ENCODE results near the gene EPX.

DNA sequence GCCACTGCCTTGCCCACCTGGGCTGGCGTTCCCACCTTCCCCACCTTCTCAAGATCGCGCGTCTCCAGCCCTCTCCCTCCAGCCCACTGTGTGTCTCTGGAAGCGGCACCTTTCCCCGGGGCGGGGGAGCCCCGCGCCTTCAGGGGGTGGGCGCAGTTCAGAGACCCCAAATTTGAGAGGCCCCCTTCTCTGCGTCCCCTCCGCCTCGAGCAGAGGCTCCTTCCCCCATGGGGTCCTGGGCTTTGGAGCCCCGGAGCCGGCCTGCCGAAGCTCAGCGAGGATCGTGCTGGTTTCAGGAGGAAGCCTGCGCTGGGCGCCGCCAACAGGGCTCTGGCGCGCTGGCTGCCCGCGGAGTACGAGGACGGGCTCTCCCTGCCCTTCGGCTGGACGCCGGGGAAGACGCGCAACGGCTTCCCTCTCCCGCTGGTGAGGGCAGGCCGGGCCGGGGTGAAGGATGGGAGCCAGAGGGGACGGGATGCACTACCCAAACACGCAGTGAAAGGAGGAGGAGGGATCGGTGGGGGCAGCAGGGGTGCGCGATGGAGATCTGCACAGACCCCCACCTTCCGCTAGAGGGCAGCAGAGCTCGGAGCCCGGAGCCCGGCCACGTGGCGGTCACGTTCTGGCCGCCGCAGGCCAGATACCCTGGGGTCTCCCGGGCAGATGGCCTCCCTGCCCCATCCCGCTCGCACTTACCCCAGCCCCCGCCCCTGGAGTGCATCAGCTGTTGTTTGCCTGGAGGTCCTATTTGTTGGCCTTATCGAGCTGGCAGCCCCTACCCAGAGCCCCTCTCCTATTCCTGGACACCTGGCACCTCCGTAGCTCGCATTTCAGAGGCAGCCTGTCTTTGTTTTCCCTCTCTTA is 57.0 kb downstream of the EPX start:
- TF ChIP-seq CTCF (IDR thresholded peaks at IDR 0.05 in 2 of 3, conservative IDR thresholded peaks at IDR 0.05 in 1 of 3; ENCODE audit: borderline replicate concordance in 1 of 3, insufficient read depth in 1 of 3, low read depth in 2 of 3, low read length in 2 of 3) (peak; percentile 68 to 96 (median 92); a peak in 5 of 6 replicates), EZH2 (IDR thresholded peaks at IDR 0.05) (no peak), POLR2A (IDR thresholded peaks at IDR 0.05; ENCODE audit: borderline replicate concordance, extremely low read depth, insufficient read depth, insufficient read length) (no peak), TCF7L2 (IDR thresholded peaks at IDR 0.05; ENCODE audit: borderline replicate concordance, extremely low read depth, insufficient read depth, insufficient read length) (no peak), RAD21 (IDR thresholded peaks at IDR 0.05; ENCODE audit: low read depth) (peak; percentile 71), ZNF274 (IDR thresholded peaks at IDR 0.05; ENCODE audit: low read depth, low read length) (no peak), ELF1 (IDR thresholded peaks at IDR 0.05; ENCODE audit: borderline replicate concordance, low read depth) (no peak), YY1 (IDR thresholded peaks at IDR 0.05; ENCODE audit: extremely low read depth, insufficient replicate concordance, low read depth, low read length) (peak; percentile 21), POLR2AphosphoS5 (IDR thresholded peaks at IDR 0.05; ENCODE audit: low read depth, low read length) (peak; percentile 40; the same call in 1 of the 2 replicates), CEBPB (IDR thresholded peaks at IDR 0.05; ENCODE audit: low read depth) (no peak), EZH2phosphoT487 (IDR thresholded peaks at IDR 0.05; ENCODE audit: borderline replicate concordance) (no peak), FOSL1 (IDR thresholded peaks at IDR 0.05; ENCODE audit: low read depth) (no peak), SP1 (IDR thresholded peaks at IDR 0.05; ENCODE audit: low read depth) (no peak)
- TF ChIP-seq, protein P1, sequence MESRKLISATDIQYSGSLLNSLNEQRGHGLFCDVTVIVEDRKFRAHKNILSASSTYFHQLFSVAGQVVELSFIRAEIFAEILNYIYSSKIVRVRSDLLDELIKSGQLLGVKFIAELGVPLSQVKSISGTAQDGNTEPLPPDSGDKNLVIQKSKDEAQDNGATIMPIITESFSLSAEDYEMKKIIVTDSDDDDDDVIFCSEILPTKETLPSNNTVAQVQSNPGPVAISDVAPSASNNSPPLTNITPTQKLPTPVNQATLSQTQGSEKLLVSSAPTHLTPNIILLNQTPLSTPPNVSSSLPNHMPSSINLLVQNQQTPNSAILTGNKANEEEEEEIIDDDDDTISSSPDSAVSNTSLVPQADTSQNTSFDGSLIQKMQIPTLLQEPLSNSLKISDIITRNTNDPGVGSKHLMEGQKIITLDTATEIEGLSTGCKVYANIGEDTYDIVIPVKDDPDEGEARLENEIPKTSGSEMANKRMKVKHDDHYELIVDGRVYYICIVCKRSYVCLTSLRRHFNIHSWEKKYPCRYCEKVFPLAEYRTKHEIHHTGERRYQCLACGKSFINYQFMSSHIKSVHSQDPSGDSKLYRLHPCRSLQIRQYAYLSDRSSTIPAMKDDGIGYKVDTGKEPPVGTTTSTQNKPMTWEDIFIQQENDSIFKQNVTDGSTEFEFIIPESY (IDR thresholded peaks at IDR 0.05; ENCODE audit: extremely low read depth, insufficient replicate concordance, low read length), result no peak
